Measurements from ENCODE around the gene CBLB. TPM values are rescaled to one million over a fixed set of nuclear protein-coding genes. Genes with fewer than 3 reads are reported as not detected.

CBLB gene
- total and polyA plus RNA-seq, 4 donors: 3.1 to 22.8 (median 9.8) TPM

GRCh38 chr3:105744202-105744601 lies 124.6 kb downstream of the CBLB start:
- no peak for DNase-seq (ENCODE audit: low spot score)
- Histone ChIP-seq H3K4me1 (ENCODE audit: control insufficient read depth in 4 of 4, insufficient read depth in 4 of 4, low read length in 3 of 4) (no peaks in the 10 kb centered on the region), H3K4me3 (ENCODE audit: low read depth in 1 of 3, low read length in 3 of 3) (no peak overlapping the region), H3K9me3 (ENCODE audit: control insufficient read depth in 4 of 4, low read length in 3 of 4) (no peaks in the 10 kb centered on the region), H3K27me3 (ENCODE audit: control insufficient read depth in 4 of 4, insufficient read depth in 4 of 4, low read length in 3 of 4) (no peaks in the 10 kb centered on the region), H3K9ac (ENCODE audit: low read depth in 1 of 2, low read length in 2 of 2) (no peak overlapping the region), H3K36me3 (ENCODE audit: control insufficient read depth in 4 of 4, insufficient read depth in 3 of 4, low read depth in 1 of 4, low read length in 3 of 4) (peaks cover 2 to 6% (median 3%) of the 10 kb centered on the region in 4 donors), H3K27ac (ENCODE audit: low read depth in 1 of 2, low read length in 2 of 2) (no peak overlapping the region)
- TF ChIP-seq RXRA (IDR thresholded peaks at IDR 0.05) (no peak), RAD21 (IDR thresholded peaks at IDR 0.05) (no peak), JUND (IDR thresholded peaks at IDR 0.05) (no peak), GABPA (IDR thresholded peaks at IDR 0.05 in 1 of 2, conservative IDR thresholded peaks at IDR 0.05 in 1 of 2) (no peak), REST (IDR thresholded peaks at IDR 0.05) (no peak)
- TF ChIP-seq, protein P1, sequence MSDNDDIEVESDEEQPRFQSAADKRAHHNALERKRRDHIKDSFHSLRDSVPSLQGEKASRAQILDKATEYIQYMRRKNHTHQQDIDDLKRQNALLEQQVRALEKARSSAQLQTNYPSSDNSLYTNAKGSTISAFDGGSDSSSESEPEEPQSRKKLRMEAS (IDR thresholded peaks at IDR 0.05): no peak
- 98% methylated on average over 1 of the region's 1 CpG for WGBS

DNA sequence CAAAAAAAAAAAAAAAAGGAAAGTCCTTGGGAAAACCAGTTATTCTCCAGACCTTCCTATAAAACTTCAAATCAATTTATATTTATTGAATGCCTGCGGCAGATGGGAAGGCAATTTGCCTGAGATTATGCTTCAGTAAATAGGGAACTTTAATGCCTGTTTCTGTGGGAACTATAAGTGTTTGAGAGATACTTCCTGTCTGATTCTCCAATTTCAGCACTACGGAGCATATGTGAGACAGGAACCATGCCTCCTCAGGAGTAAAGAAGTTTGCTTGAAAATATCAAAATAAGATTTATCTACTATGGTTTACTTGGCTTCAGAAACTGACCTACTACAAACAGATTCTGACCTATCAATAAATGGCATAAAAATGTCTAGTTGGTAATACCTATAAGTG lies 135.5 kb downstream of the CBLB start:
- TF ChIP-seq HNF4A (conservative IDR thresholded peaks at IDR 0.05) (no peak), GABPA (IDR thresholded peaks at IDR 0.05 in 1 of 2, conservative IDR thresholded peaks at IDR 0.05 in 1 of 2) (no peak), ATF3 (IDR thresholded peaks at IDR 0.05) (no peak), FOXA1 (IDR thresholded peaks at IDR 0.05) (no peak), RXRA (IDR thresholded peaks at IDR 0.05) (no peak), TAF1 (conservative IDR thresholded peaks at IDR 0.05) (no peak), EGR1 (IDR thresholded peaks at IDR 0.05; ENCODE audit: low read depth in 2 of 2) (no peak), NR2F2 (IDR thresholded peaks at IDR 0.05) (no peak), RAD21 (IDR thresholded peaks at IDR 0.05) (no peak), JUND (IDR thresholded peaks at IDR 0.05) (no peak), HNF4G (IDR thresholded peaks at IDR 0.05) (no peak), REST (IDR thresholded peaks at IDR 0.05) (no peak), SP1 (IDR thresholded peaks at IDR 0.05) (no peak), FOXA2 (IDR thresholded peaks at IDR 0.05) (no peak), YY1 (IDR thresholded peaks at IDR 0.05) (no peak)
- TF ChIP-seq, protein P2, sequence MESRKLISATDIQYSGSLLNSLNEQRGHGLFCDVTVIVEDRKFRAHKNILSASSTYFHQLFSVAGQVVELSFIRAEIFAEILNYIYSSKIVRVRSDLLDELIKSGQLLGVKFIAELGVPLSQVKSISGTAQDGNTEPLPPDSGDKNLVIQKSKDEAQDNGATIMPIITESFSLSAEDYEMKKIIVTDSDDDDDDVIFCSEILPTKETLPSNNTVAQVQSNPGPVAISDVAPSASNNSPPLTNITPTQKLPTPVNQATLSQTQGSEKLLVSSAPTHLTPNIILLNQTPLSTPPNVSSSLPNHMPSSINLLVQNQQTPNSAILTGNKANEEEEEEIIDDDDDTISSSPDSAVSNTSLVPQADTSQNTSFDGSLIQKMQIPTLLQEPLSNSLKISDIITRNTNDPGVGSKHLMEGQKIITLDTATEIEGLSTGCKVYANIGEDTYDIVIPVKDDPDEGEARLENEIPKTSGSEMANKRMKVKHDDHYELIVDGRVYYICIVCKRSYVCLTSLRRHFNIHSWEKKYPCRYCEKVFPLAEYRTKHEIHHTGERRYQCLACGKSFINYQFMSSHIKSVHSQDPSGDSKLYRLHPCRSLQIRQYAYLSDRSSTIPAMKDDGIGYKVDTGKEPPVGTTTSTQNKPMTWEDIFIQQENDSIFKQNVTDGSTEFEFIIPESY (IDR thresholded peaks at IDR 0.05): no peak
- TF ChIP-seq, protein P1 (IDR thresholded peaks at IDR 0.05): no peak
- TF ChIP-seq, protein P3, sequence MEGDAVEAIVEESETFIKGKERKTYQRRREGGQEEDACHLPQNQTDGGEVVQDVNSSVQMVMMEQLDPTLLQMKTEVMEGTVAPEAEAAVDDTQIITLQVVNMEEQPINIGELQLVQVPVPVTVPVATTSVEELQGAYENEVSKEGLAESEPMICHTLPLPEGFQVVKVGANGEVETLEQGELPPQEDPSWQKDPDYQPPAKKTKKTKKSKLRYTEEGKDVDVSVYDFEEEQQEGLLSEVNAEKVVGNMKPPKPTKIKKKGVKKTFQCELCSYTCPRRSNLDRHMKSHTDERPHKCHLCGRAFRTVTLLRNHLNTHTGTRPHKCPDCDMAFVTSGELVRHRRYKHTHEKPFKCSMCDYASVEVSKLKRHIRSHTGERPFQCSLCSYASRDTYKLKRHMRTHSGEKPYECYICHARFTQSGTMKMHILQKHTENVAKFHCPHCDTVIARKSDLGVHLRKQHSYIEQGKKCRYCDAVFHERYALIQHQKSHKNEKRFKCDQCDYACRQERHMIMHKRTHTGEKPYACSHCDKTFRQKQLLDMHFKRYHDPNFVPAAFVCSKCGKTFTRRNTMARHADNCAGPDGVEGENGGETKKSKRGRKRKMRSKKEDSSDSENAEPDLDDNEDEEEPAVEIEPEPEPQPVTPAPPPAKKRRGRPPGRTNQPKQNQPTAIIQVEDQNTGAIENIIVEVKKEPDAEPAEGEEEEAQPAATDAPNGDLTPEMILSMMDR (IDR thresholded peaks at IDR 0.05; ENCODE audit: low read depth, low read length, missing input control): no peak
- no peak overlapping the region for H3K9ac ChIP-seq (ENCODE audit: low read depth in 1 of 2, low read length in 2 of 2)
- H3K4me1 ChIP-seq (ENCODE audit: control insufficient read depth in 4 of 4, insufficient read depth in 4 of 4, low read length in 3 of 4): no peaks in the 10 kb centered on the region
- H3K4me3 ChIP-seq (ENCODE audit: low read depth in 1 of 3, low read length in 3 of 3): no peak overlapping the region
- no peaks in the 10 kb centered on the region for H3K36me3 ChIP-seq (ENCODE audit: control insufficient read depth in 4 of 4, insufficient read depth in 3 of 4, low read depth in 1 of 4, low read length in 3 of 4)
- no peaks in the 10 kb centered on the region for H3K9me3 ChIP-seq (ENCODE audit: control insufficient read depth in 4 of 4, low read length in 3 of 4)
- no peak for DNase-seq (ENCODE audit: low spot score)
- H3K27ac ChIP-seq (ENCODE audit: low read depth in 1 of 2, low read length in 2 of 2): no peak overlapping the region
- no peaks in the 10 kb centered on the region for H3K27me3 ChIP-seq (ENCODE audit: control insufficient read depth in 4 of 4, insufficient read depth in 4 of 4, low read length in 3 of 4)
- WGBS: 78% methylated on average over 2 of the region's 2 CpGs
